ENCODE measurements around the gene SLX4IP.

- TF ChIP-seq CHD2 (IDR thresholded peaks at IDR 0.05; ENCODE audit: low read depth, low read length) (no peak), CTCF (CRISPR knock-in tag; IDR thresholded peaks at IDR 0.05) (no peak), PLRG1 (conservative IDR thresholded peaks at IDR 0.05) (no peak)
These were observed 115.4 kb downstream of the SLX4IP start for GRCh38 chr20:10550204-10551118.
